Amygdala (tissue), 56 donors: ENCODE data around the gene GPR39.

Experiments used
- DNase-seq, 56 donors: peaks; one replicate each; lab custom pipeline; 2025; lab: John Stamatoyannopoulos, UW

GPR39 gene

DNA sequence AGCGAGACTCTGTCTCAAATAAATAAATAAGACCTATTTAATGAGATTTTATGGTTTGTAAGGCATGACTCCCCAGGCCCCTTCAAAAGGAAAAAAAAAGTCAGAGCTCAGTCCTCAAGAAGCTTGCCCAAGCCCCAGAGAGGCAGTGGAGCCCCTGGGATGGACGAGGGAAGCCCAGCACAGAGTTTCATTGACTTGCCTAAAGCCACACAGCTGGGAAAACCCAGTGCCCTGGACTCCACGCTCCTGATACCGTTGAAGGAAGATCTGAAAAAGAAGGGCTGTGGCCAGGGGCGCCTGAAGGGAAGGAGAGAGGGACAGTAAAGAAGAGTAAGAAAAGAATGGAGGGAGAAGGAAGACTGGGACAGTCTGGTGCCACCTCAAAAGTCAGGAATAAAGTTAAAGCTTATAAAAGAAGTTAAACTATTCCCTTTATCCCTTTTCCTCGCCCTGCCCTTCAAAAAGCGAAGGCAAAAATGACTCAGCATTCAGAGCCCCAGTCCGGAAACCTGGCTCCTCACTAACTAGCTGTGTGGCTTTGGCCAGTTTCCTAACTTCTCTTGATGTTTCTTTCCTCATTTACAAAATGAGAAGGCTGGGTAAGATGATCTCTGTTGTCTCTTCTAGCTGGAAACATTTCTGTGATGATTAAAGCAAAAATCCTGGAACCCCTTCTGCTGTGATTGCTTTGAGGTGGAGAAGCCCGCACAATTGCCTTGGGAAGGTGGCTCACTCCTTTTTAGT, 206.7 kb downstream of the GPR39 start:
- no peak for DNase-seq

DNA sequence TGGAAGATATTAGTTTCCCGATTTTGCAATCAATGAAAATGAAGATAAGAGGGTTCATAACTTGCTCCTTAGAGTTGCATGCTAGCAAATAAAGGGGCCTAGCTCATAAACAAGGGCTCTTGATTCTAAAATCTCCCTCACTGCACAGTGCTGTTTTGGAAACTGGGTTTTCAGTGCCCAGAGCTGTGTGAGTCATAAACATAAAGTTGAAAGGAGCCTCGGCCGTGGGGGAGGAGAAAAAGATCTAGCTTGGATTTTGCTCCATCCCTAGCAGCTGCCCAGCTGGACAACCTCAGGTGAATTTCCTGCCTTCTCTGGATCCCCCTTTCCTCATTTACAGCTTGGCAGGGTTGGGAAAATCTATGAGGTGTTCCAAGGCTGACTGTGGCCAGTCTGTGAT, 210.9 kb downstream of the GPR39 start:
- no peak for DNase-seq

DNA sequence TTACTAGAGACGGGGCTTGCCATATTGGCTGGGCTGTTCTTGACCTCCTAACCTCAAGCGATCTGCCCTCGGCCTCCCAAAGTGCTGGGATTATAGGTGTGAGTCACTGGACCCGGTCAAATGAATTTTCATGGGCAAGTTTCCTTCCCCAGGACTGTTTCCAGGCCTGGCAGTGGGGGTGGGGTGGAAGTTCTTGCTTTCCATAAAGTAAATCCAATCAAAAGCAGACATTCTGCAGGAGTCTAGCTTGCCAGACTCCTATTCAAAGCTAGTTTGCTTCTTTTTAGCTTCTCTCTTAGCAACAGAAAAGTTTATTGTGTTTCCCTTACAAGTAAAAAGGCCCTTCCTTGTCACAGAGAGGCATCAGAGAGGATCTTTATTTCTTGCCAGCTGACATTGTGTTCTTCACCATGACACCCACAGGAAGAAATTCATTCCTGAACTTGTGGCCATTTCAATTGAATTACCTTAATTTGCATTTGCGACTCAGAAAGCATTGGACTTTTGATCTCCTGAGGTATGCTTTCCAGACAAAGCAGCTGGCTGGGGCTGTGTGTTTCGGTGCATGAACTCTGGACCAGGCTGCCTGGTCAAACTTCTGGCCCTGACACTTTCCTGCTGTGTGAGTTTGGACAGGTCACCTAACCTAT, 215.5 kb downstream of the GPR39 start:
- peak in 31 of 56 donors; percentile 10 to 68 (median 32) for DNase-seq

DNA sequence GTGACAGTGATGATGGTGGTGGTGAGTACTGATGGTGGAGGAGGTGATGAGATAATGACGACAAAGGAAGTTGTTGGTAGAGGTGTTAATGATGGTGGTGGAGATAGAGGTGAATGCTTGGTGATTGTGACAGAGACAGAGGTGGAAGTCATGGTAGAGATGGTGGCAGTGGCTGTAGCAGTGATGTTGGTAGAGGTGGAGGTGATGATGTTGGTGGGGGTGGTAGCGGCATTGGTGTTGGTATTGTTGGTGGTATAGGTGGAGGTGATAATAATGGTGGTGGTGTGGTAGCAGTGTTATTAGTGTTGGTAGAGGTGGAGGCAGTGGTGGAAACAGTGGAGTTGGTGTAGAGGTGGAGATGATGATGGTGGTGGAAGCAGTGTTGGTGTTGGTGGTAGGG, 217.0 kb downstream of the GPR39 start:
- no peak for DNase-seq

DNA sequence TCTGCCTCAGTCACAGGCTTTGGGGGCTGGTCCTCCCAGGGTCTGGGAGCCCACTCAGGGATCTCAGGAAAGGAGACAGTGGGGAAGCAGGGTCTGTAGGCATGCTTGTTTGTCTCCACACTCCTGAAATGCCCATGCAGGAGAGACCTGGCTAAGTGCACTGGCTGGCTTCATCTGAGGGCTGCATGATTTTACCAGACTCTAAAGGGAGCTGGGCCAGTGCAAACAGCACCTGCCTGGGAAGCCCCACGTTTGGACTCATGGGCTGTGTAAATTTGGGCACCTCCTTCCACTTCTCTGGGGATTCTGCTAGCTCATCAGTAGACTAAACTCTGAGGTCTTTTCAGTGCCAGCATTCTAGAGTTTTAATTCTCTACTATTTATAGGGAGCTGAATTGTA, 219.7 kb downstream of the GPR39 start:
- DNase-seq, result no peak

DNA sequence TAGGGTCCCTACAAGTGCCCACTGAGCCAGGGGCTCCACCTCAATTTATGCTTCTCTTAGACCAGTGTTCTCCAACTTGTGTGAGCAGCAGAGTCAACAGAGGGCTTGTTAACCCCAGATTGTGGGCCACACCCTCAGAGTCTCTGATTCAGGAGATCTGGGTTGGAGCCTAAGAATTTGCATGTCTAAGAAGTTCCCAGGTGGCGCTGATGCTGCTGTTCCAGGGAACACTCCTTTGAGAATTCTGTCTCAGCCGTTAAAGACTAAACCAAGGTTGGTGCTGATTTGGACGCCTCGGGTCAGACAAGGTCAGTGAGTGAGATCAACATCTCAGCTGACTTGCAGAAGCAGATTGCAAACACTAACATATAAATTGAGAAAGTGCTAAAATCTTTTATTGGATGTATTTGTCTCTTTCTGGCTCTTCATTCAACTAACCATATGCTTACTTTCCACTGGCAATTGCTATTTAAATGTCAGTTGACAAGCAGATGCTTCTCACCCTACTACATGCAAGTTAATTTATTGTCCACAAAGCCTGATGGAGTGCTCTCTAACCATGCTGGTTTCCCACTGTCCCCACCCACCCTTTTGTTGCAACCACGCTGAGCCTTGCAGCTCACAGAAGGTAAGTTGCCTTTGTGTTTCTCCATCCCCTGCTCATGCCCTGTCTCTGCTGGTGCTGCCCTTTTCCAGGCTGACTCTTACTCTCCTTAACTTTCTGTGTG, 221.9 kb downstream of the GPR39 start:
- no peak for DNase-seq

DNA sequence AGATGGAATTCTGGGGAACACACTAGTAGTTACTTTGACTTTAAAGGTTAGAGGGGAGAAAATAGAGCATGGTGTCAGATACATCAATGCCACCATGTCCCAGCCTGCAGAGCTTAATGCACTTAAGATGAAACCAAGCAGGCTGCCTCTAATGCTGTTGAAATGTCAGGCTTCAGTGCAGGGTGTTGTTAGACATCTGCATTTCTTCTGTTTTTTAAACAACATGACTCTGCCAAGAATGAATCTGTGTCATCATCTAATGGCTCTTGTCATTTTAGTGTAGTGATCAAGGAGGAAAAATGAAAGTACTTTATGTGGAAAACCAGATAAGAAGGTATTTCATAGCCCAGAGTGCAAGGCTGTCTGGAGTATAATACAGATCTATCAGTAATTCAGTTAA, 223.5 kb downstream of the GPR39 start:
- no peak for DNase-seq

DNA sequence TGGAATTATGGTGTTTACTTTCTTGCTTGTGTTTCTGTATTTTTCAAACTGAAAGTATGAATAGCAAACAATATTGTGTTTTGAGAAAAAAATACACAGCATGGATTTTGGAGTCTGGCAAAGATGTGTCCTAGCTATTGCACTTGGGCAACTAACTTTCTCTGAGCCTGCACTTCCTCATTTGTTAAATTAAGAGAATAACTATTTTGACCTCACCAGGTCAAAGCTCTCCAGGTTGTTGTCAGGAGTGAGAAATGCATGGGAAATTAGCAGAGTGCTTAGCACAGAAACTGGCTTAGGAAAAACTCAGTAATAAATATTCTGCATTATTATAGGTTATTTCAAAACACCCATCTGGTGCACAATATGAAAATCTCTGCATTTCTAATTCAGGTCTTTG, 225.2 kb downstream of the GPR39 start:
- no peak for DNase-seq

DNA sequence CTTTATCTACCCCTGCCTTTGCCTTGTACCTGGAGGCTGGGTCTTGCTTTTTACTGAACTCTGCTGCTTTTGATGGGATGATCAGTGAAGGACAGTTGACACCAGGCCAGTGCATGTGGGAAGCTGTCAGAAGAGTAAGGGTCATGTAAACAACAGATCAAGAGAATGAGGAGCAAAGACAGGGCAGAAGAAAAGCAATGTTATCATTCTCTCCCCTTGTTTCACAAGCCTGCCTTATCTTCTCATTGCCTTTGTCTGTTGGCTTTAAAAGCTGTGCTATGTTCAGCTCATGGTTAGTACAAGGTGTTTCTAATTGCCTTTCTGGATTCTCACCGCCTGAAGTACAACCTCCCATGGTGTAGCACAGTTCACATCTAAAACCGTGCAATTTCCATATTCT, 225.8 kb downstream of the GPR39 start:
- DNase-seq, result no peak

DNA sequence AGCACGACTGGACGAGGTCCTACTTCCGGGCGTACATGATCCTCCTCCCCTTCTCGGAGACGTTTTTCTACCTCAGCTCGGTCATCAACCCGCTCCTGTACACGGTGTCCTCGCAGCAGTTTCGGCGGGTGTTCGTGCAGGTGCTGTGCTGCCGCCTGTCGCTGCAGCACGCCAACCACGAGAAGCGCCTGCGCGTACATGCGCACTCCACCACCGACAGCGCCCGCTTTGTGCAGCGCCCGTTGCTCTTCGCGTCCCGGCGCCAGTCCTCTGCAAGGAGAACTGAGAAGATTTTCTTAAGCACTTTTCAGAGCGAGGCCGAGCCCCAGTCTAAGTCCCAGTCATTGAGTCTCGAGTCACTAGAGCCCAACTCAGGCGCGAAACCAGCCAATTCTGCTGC, 228.6 kb downstream of the GPR39 start:
- peak in 4 of 56 donors; percentile 14 to 20 (median 14) for DNase-seq

DNA sequence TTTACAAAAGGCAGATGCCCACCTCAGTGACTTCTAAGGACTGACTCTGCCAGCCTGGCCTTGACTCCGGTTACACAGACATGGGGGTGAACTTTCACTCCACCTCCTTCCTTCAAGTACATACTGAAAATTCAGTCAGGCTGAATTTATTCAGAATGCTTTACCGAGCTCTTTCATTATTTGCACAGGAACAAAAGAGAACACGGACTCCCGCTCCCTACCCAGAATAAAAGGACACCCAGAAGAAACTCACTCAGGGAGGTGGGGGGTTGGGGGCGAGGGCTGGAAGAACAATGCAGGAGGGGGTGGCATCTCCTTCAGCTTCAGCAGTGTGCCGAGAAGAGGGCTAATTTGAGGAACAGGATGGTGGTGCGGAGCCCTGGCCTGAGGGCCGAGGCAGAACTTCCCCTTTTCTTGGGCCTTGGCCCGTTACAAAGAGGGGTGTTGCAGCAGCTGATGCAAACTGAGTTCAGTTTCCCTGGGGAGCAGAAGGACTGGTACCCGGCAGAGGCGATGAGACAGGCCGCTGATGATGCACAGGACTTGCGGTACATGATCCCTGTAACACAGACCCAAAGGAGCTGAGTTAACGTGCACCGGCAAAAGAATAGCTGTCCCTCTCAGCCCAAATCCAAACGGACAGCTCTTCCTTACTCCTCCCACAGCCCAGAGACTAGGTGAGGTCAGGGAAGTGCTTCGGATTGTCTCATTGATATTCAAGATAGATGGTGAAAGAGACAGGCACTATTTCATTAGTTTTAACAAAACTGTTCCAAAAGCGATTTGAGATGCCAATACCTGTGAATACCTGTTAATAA, 229.3 kb downstream of the GPR39 start:
- DNase-seq, result peak in 4 of 56 donors; percentile 11 to 24 (median 16)

DNA sequence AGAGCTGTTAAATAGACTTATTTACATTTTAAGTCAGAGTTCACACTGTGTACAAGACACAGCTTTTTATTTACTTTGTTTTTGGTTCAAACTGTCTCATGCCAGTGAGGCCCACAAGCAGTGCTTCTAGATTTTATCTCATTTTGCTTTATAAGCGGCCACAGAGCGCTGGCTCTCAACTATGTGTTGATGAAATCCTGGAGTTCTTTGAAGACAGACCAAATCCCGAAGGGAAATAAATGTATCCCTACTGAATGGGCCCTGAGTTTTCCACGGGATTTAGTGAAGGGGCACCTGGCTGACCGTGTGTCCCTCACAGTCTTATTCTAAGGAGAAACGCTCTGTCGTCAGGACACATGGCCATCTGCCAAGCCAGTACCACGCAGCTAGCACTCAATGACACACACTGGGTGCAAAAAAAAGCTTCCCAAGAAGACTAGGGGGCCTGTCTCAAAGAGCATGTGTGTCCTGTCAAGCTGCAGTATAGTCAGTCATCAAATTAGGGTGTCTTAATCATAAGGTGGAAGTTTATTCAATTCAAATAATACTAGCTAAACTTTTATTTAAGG, 230.0 kb downstream of the GPR39 start:
- no peak for DNase-seq

DNA sequence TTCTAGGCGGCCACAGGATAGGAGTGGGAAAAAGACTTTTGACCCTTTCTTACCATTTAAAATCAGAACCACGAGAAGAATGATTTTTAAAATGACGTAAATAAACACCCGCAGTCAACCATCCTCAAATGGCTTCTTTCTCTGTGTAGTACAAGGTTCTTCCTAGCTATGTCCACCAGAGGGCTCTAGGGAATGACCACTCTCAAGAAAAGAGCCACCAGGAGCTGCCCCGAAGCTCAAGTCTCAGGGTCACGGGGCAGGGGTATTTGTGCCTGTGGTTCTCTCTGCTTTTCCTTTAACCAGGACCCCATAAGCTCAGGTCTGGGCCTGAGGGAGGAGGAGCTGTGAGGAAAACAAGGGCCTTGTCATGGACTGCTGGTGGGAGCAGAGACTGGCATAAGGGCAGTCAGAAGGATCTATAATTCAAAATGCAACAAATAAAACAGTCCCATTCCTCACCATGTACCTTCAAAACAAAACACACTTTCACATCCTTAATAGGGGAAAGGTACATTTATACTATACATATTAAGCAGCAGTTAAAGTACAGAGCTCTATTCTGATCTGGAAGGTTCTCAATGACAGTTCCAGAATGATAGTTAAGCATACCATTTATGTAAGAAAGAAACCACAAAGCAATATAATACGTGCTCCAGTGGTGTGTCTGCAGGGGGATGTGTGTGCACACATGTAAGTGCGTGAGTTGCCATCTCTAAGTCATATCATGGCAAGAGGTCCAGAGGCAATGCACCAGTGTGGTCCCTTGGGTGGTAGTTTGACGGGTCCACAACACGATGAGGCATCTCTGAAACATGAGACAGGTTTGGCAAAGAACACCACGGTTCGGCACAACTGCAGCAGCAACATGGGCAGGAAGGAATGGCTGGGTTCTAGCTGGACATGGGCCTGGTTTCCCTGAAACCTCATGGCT, 234.8 kb downstream of the GPR39 start:
- DNase-seq, result peak in 8 of 56 donors; percentile 16 to 74 (median 43)

DNA sequence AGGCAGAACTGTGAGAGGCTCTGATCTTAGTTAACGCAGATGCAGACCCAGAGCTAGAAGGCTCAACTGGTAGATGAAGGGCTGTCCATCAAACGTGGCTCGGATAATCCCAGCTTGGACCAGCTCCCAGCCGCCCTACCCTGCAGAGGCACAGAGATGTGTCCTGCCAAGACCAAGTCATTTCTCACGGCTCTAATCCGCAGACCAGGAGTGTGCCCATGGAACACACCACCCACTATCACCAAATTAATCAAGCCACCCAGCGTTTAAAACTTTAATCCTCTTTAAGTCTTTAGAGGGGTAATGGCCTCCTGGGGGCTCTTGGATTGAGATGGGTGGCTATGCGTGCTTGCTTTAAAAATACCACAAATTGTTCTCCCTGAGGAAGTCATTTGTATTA, 235.9 kb downstream of the GPR39 start:
- no peak for DNase-seq

DNA sequence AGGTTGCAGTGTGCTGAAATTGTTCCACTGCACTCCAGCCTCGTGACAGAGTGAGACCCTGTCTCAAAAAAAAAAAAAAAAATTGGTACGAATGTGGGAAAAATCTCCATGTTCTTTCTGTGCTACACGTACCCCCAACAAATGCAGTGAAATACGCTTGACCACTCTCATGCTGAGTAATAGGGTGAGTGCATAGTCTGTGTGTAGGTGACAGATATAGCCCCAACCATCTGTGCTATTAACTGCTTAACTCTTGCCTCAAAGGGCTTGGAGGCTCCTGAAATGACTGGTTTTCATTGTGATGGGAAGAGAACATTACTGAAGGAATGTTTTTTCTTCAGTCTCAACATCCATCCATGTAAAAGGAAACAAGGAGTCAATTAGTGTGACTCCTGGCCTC, 237.7 kb downstream of the GPR39 start:
- DNase-seq, result no peak

DNA sequence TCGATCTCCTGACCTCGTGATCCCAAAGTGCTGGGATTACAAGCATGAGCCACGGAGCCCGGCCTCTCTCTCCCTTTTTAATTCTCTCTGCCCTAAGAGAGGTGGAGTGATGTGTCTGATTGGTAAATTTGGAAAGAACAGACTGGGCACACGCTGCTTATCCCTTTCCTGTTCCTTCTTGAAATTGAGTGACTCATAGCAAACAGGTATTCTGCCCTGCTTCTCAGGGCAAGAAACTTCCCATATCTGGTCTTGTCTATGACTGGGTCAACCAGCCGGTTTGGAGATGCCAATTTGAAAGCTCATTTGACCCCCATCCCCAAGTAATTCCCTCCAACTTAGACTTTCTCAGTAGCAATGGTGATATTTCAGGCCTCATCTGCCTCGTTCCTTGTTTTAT, 238.4 kb downstream of the GPR39 start:
- DNase-seq, result no peak

DNA sequence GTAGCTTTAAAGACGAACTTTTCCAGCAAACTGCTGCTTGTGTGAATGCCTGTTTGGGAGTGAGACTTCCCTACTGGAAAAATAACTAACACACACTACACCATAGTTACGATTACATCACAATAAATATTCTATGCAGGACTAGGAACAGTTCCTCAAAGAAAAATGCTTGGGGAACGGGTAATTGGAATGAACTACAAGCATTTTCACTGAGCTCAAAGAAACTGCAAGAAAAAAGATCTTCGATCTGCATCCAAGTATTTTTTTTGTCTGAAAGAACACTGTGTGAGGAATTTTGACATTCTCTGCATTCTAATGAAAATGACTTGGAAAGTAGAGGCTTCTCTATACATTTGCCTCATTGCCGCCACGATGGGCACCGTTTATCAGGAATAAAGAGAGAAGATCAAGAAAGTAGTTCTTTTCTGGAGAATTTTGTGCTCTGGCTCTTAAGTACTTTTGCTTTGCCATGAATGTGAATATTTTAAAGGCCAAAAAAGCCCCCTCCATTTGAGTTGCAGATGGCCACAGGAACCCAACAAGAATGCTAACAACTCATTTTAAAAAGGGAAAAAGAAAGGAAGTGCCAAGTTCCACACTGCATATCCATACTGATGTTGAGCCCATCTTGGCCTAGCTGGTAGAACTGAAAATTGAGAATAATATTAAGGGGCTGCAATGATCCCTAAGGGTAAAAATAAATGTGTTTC, 239.8 kb downstream of the GPR39 start:
- DNase-seq, result no peak

DNA sequence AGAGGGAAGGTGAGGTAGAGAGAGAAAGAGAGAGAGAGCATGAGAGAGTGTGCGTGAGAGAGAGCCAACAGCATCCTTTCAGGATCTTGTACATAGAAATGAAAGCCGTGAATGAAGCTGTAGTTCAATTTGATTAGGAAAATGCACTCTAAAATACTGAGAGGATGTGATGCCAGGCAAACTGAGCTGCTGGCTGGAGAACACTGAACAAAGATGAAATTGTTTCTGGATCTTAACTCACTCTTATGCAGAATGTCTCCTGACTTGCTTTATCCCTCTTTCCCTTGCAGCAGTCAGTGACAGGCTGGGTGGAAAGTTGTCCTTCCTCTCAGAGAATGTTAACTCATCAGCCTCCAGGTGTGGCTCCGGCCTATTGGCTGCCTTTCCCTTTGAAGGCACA, 242.7 kb downstream of the GPR39 start:
- no peak for DNase-seq

DNA sequence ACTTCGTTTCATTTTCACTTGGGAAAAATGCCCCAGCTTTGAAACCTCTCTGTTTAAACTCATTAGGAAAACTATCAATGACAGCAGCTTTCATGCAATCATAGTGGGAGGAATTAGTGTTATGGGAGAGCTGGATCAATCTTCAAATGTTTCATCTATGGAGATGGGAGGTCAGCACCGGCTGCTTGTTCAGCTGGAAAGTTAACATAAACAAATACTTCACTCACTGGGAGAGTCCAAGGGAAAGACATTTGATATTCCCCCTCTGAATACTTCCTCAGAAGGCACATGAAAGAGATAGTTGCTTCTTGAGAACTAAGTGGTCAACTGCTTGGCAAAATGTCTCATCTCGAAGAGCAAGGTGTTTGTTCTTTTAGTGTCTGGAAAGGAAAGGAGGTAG, 246.1 kb downstream of the GPR39 start:
- DNase-seq, result no peak
